HG03135 (cell line): ENCODE results near the gene OR8I2.
"Not testable (repeated sequence)": the region's sequence is repeated elsewhere in the genome, so short reads cannot be mapped to it uniquely, and the experiment has no call there.

ENCODE experiments used
- ATAC-seq: cut with Tn5 transposase; IDR thresholded peaks from one replicate; pipeline ENCODE4 v1.9.1; 2021; ENCODE audit warnings: mild to moderate bottlenecking, moderate library complexity; ENCODE audit not compliant: unreplicated experiment

OR8I2 gene

DNA sequence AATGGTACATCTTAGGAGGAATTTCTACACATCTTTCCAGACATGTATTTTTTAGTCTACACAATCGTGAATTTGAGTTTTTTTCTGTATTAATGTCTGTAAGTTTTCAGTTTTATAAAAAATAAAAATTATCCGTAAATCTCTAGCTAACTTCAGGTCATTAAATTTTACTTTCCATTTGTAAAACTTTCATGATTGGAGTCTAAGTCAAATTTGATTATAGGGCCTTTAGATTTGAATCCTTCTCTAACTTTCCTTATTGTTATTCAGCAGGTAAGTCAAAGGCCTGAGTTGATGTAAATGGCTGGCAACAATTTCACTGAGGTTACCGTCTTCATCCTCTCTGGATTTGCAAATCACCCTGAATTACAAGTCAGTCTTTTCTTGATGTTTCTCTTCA lies at the start of gene OR8I2:
Gene OR8I2, plus strand, starts transcription at position 301 of the 400 bp plus-strand sequence. Its CDS starts 0 bp downstream, at position 301.
- ATAC-seq = no peak

DNA sequence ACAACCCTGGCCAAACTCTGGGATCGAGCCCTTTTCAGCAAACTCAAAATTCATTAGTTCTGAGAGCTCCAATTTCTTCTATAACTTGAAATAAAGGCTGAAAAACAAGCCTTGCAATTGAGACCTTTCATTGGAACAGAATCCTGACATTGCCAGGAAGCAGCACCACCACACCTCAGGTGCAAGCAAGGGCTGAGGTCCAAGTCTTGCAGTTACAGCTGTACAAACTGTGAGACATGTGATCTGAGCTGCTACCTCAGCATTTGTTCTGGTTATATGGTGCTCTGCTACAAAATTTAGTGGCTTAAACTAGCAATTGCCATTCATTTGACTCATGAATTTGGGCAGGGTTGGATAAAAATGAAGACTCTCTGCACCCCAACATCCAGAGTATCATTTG lies 47.6 kb upstream of the OR8I2 start:
- ATAC-seq = no peak

GRCh38 chr11:56048480-56048879 lies 44.6 kb upstream of the OR8I2 start:
- ATAC-seq = no peak

- ATAC-seq = no peak
These were observed 43.6 kb upstream of the OR8I2 start for GRCh38 chr11:56049487-56049886.

- ATAC-seq = not testable (repeated sequence)
These were observed 36.7 kb upstream of the OR8I2 start for GRCh38 chr11:56056366-56056765.

DNA sequence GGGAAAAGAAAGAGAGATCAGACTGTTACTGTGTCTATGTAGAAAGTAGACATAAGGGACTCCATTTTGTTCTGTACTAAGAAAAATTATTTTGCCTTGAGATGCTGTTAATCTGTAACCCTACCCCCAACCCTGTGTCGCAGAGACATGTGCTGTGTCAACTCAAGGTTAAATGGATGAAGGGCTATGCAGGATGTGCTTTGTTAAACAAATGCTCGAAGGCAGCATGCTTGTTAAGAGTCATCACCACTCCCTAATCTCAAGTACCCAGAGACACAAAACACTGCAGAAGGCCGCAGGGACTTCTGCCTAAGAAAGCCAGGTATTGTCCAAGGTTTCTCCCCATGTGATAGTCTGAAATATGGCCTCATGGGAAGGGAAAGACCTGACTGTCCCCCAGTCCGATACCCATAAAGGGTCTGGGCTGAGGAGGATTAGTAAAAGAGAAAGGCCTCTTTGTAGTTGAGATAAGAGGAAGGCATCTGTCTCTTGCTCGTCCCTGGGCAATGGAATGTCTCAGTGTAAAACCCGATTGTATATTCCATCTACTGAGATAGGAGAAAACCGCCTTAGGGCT lies 35.4 kb upstream of the OR8I2 start:
- ATAC-seq = not testable (repeated sequence)

- not testable (repeated sequence) for ATAC-seq
These were observed 34.8 kb upstream of the OR8I2 start for GRCh38 chr11:56058260-56058780.

GRCh38 chr11:56066980-56067379 lies 26.1 kb upstream of the OR8I2 start:
- ATAC-seq = no peak

DNA sequence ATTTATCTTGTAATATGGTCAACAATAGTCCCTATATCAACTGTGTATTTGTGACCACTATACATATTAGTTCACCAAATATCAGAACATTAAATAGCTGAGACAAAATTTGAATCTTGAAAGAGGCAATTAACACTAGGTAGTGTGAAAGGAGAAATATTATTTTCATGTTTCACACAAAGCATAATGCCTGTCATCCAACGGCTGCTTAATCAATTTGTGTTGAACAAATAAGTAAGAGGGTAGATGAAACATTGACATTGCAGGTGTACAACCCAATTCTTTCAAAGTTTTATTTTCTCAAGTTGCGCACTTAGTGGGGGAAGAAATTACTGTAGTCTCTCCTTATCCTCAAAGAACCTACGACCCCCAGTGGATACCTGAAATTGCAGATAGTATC lies 3.4 kb upstream of the OR8I2 start:
- ATAC-seq = no peak

GRCh38 chr11:56103210-56103737 lies 10.2 kb downstream of the OR8I2 start, which contains the start of gene OR8H2:
Gene OR8H2, plus strand, starts transcription at chr11:56103687. Its CDS starts 1,356 bp downstream, at chr11:56105043.
- no peak for ATAC-seq

DNA sequence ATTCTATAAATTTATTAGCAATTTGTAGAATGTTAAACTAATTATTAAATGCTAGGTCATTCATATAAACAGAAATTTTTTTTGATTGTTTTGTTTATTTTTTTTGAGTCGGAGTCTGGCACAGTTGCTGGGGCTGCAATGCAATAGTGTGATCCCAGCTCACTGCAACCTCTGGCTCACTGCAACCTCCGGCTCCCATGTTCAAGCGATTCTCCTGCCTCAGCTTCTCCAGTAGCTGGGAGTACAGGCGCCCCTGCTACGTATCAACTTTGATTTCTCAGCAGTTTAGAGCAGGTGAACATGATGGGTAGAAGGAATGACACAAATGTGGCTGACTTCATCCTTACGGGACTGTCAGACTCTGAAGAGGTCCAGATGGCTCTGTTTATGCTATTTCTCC lies 29.0 kb downstream of the OR8I2 start, which contains the start of gene OR8H3:
Gene OR8H3, plus strand, starts transcription at position 301 of the 400 bp plus-strand sequence. Its CDS starts 0 bp downstream, at position 301.
- ATAC-seq = no peak

DNA sequence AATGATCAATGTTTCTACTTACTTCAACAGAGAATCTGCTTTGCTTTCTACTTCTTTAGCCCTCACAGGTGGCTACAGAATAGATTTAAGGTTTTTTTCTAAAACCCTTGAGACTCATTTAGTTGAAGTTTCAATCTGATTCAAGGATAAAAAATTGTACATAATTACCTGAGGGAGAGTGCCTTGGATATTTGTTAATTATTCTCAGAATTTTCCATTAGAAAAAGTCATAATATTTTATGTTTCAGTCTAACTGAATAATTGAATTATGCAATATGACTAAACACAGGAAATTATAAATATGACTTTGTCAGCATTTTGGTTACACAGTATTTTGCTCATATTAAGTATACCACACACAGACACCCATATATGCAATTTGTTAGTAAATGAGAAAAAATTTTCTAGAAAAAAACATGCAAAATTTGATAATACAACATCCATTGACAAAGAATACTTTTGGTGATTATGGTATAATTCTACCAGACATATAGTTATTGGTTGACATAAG lies 47.1 kb downstream of the OR8I2 start, which contains the start of gene OR8J3:
Gene OR8J3, minus strand, starts transcription at position 51 of the 511 bp plus-strand sequence. CDS start 2,483 bp downstream, outside the sequence.
- ATAC-seq = no peak

- not testable (repeated sequence) for ATAC-seq
These were observed 50.6 kb downstream of the OR8I2 start for GRCh38 chr11:56143681-56144080.
